C4-2B (cell line): ENCODE data around the gene CFAP77.

ENCODE experiments used
- ZFX ChIP-seq: fragments of 450-650 bp; IDR thresholded peaks from 2 replicates; pipeline ENCODE4 v1.6.1; 2017
- TF ChIP-seq, protein P1 (sequence below): fragments of 450-650 bp; conservative IDR thresholded peaks from 2 replicates; pipeline ENCODE4 v1.5.1; 2017; ENCODE audit warnings: mild to moderate bottlenecking

- TF ChIP-seq, protein P1, sequence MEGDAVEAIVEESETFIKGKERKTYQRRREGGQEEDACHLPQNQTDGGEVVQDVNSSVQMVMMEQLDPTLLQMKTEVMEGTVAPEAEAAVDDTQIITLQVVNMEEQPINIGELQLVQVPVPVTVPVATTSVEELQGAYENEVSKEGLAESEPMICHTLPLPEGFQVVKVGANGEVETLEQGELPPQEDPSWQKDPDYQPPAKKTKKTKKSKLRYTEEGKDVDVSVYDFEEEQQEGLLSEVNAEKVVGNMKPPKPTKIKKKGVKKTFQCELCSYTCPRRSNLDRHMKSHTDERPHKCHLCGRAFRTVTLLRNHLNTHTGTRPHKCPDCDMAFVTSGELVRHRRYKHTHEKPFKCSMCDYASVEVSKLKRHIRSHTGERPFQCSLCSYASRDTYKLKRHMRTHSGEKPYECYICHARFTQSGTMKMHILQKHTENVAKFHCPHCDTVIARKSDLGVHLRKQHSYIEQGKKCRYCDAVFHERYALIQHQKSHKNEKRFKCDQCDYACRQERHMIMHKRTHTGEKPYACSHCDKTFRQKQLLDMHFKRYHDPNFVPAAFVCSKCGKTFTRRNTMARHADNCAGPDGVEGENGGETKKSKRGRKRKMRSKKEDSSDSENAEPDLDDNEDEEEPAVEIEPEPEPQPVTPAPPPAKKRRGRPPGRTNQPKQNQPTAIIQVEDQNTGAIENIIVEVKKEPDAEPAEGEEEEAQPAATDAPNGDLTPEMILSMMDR, result peak; percentile 92
- no peak for TF ChIP-seq ZFX
Measured at GRCh38 chr9:132575005-132575609, 165.1 kb downstream of the CFAP77 start.
